VCaP (cell line): ENCODE results near the gene BFSP2.
A peak's percentile ranks its signal among the peaks of the same experiment; 100 is the strongest.

Source experiments
- H3K27ac ChIP-seq: fragments of 450-650 bp; 2 replicates; pipeline ENCODE4 v1.5.1; 2017
- CTCF ChIP-seq: fragments of 450-650 bp; conservative IDR thresholded peaks from 2 replicates; pipeline ENCODE4 v1.5.1; 2017; ENCODE audit warnings: mild to moderate bottlenecking, moderate library complexity

BFSP2 gene

GRCh38 chr3:133375403-133375745 is 24.5 kb upstream of the BFSP2 start:
- no peak overlapping the region for H3K27ac ChIP-seq
- no peak for TF ChIP-seq CTCF

- no peak overlapping the region for H3K27ac ChIP-seq
Observed at GRCh38 chr3:133376810-133377209, 23.0 kb upstream of the BFSP2 start.

GRCh38 chr3:133377396-133377795 is 22.5 kb upstream of the BFSP2 start:
- TF ChIP-seq CTCF = peak; percentile 68
- no peak overlapping the region for H3K27ac ChIP-seq

More at GRCh38 chr3:133376810-133377209, 23.0 kb upstream of the BFSP2 start:
- no peak for TF ChIP-seq CTCF

GRCh38 chr3:133379926-133380325 is 19.9 kb upstream of the BFSP2 start:
- TF ChIP-seq CTCF = no peak
- no peak overlapping the region for H3K27ac ChIP-seq

- no peak overlapping the region for H3K27ac ChIP-seq
- TF ChIP-seq CTCF = no peak
Observed at GRCh38 chr3:133380481-133381225, 19.2 kb upstream of the BFSP2 start.

GRCh38 chr3:133381346-133382109 is 18.3 kb upstream of the BFSP2 start:
- H3K27ac ChIP-seq = no peak overlapping the region
- no peak for TF ChIP-seq CTCF

- no peak for TF ChIP-seq CTCF
Observed at GRCh38 chr3:133383175-133383574, 16.7 kb upstream of the BFSP2 start.

More at GRCh38 chr3:133383175-133383574, 16.7 kb upstream of the BFSP2 start:
- H3K27ac ChIP-seq = no peak overlapping the region
